Measurements from ENCODE around the gene PTPN6. TPM values are rescaled to one million over a fixed set of nuclear protein-coding genes. Genes with fewer than 3 reads are reported as not detected.

The PTPN6 gene
- total RNA-seq, 1 donor: 99.9 TPM

GRCh38 chr12:6980075-6980474, 28.9 kb downstream of the PTPN6 start:
- H3K27me3 ChIP-seq (ENCODE audit: insufficient read depth, low read length): no peaks in the 10 kb centered on the region
- H3K4me1 ChIP-seq (ENCODE audit: insufficient read depth, low read length): no peaks in the 10 kb centered on the region
- no peaks in the 10 kb centered on the region for H3K9me3 ChIP-seq (ENCODE audit: low read depth, low read length)
- H3K4me3 ChIP-seq (ENCODE audit: low read length): no peak overlapping the region

GRCh38 chr12:6980740-6981139, 29.6 kb downstream of the PTPN6 start:
- Histone ChIP-seq H3K9me3 (ENCODE audit: low read depth, low read length) (no peaks in the 10 kb centered on the region), H3K4me3 (ENCODE audit: low read length) (no peak overlapping the region), H3K4me1 (ENCODE audit: insufficient read depth, low read length) (no peaks in the 10 kb centered on the region), H3K27me3 (ENCODE audit: insufficient read depth, low read length) (no peaks in the 10 kb centered on the region)

GRCh38 chr12:6981152-6982052, 30.2 kb downstream of the PTPN6 start:
- H3K4me1 ChIP-seq (ENCODE audit: insufficient read depth, low read length): no peaks in the 10 kb centered on the region
- H3K27me3 ChIP-seq (ENCODE audit: insufficient read depth, low read length): no peaks in the 10 kb centered on the region
- no peaks in the 10 kb centered on the region for H3K9me3 ChIP-seq (ENCODE audit: low read depth, low read length)
- H3K4me3 ChIP-seq (ENCODE audit: low read length): no peak overlapping the region

GRCh38 chr12:6982532-6982931, 31.4 kb downstream of the PTPN6 start:
- no peak overlapping the region for H3K4me3 ChIP-seq (ENCODE audit: low read length)
- no peaks in the 10 kb centered on the region for H3K9me3 ChIP-seq (ENCODE audit: low read depth, low read length)
- H3K4me1 ChIP-seq (ENCODE audit: insufficient read depth, low read length): no peaks in the 10 kb centered on the region
- no peaks in the 10 kb centered on the region for H3K27me3 ChIP-seq (ENCODE audit: insufficient read depth, low read length)

GRCh38 chr12:6987956-6988553, 36.9 kb downstream of the PTPN6 start:
- Histone ChIP-seq H3K4me3 (ENCODE audit: low read length) (no peak overlapping the region), H3K4me1 (ENCODE audit: insufficient read depth, low read length) (no peaks in the 10 kb centered on the region), H3K9me3 (ENCODE audit: low read depth, low read length) (no peaks in the 10 kb centered on the region), H3K27me3 (ENCODE audit: insufficient read depth, low read length) (no peaks in the 10 kb centered on the region)

- Histone ChIP-seq H3K4me1 (ENCODE audit: insufficient read depth, low read length) (no peaks in the 10 kb centered on the region), H3K9me3 (ENCODE audit: low read depth, low read length) (no peaks in the 10 kb centered on the region), H3K27me3 (ENCODE audit: insufficient read depth, low read length) (no peaks in the 10 kb centered on the region), H3K4me3 (ENCODE audit: low read length) (no peak overlapping the region)
Observed at GRCh38 chr12:6996040-6996441, 44.9 kb downstream of the PTPN6 start.

GRCh38 chr12:6998715-6999451, 47.7 kb downstream of the PTPN6 start:
- Histone ChIP-seq H3K27me3 (ENCODE audit: insufficient read depth, low read length) (no peaks in the 10 kb centered on the region), H3K4me3 (ENCODE audit: low read length) (no peak overlapping the region)

GRCh38 chr12:7001921-7002591, 50.9 kb downstream of the PTPN6 start:
- H3K4me3 ChIP-seq (ENCODE audit: low read length): no peak overlapping the region
- peaks cover 34% of the 10 kb centered on the region for H3K4me1 ChIP-seq (ENCODE audit: insufficient read depth, low read length)
- H3K27me3 ChIP-seq (ENCODE audit: insufficient read depth, low read length): no peaks in the 10 kb centered on the region
- H3K9me3 ChIP-seq (ENCODE audit: low read depth, low read length): no peaks in the 10 kb centered on the region

More at GRCh38 chr12:6998715-6999451, 47.7 kb downstream of the PTPN6 start:
- peaks cover 7% of the 10 kb centered on the region for H3K4me1 ChIP-seq (ENCODE audit: insufficient read depth, low read length)
- H3K9me3 ChIP-seq (ENCODE audit: low read depth, low read length): no peaks in the 10 kb centered on the region

GRCh38 chr12:7004287-7004803, 53.2 kb downstream of the PTPN6 start:
- H3K27me3 ChIP-seq (ENCODE audit: insufficient read depth, low read length): no peaks in the 10 kb centered on the region
- H3K4me3 ChIP-seq (ENCODE audit: low read length): no peak overlapping the region
- H3K9me3 ChIP-seq (ENCODE audit: low read depth, low read length): no peaks in the 10 kb centered on the region
- H3K4me1 ChIP-seq (ENCODE audit: insufficient read depth, low read length): peaks cover 57% of the 10 kb centered on the region

GRCh38 chr12:7004840-7005239, 53.7 kb downstream of the PTPN6 start:
- Histone ChIP-seq H3K9me3 (ENCODE audit: low read depth, low read length) (no peaks in the 10 kb centered on the region), H3K27me3 (ENCODE audit: insufficient read depth, low read length) (no peaks in the 10 kb centered on the region), H3K4me1 (ENCODE audit: insufficient read depth, low read length) (peaks cover 59% of the 10 kb centered on the region), H3K4me3 (ENCODE audit: low read length) (no peak overlapping the region)

- no peaks in the 10 kb centered on the region for H3K27me3 ChIP-seq (ENCODE audit: insufficient read depth, low read length)
- H3K4me3 ChIP-seq (ENCODE audit: low read length): no peak overlapping the region
- peaks cover 64% of the 10 kb centered on the region for H3K4me1 ChIP-seq (ENCODE audit: insufficient read depth, low read length)
- H3K9me3 ChIP-seq (ENCODE audit: low read depth, low read length): no peaks in the 10 kb centered on the region
Observed at GRCh38 chr12:7005311-7005710, 54.2 kb downstream of the PTPN6 start.

- Histone ChIP-seq H3K4me1 (ENCODE audit: insufficient read depth, low read length) (peaks cover 73% of the 10 kb centered on the region), H3K4me3 (ENCODE audit: low read length) (no peak overlapping the region), H3K27me3 (ENCODE audit: insufficient read depth, low read length) (no peaks in the 10 kb centered on the region), H3K9me3 (ENCODE audit: low read depth, low read length) (no peaks in the 10 kb centered on the region)
Observed at GRCh38 chr12:7006639-7007038, 55.5 kb downstream of the PTPN6 start.

- Histone ChIP-seq H3K27me3 (ENCODE audit: insufficient read depth, low read length) (no peaks in the 10 kb centered on the region), H3K9me3 (ENCODE audit: low read depth, low read length) (no peaks in the 10 kb centered on the region), H3K4me3 (ENCODE audit: low read length) (no peak overlapping the region), H3K4me1 (ENCODE audit: insufficient read depth, low read length) (peaks cover 76% of the 10 kb centered on the region)
Observed at GRCh38 chr12:7008864-7009263, 57.7 kb downstream of the PTPN6 start.

- H3K27me3 ChIP-seq (ENCODE audit: insufficient read depth, low read length): no peaks in the 10 kb centered on the region
- peaks cover 72% of the 10 kb centered on the region for H3K4me1 ChIP-seq (ENCODE audit: insufficient read depth, low read length)
- H3K9me3 ChIP-seq (ENCODE audit: low read depth, low read length): no peaks in the 10 kb centered on the region
- H3K4me3 ChIP-seq (ENCODE audit: low read length): no peak overlapping the region
Observed at GRCh38 chr12:7009512-7009911, 58.4 kb downstream of the PTPN6 start.

Measured in mononuclear cell (primary cell).